ENCODE measurements around the gene PCMT1. TPM values are rescaled to one million over a fixed set of nuclear protein-coding genes. Genes with fewer than 3 reads are reported as not detected.

Gene PCMT1
- total RNA-seq, 5 donors from 2014 or later (not counting 1 experiment from before 2014, with no cell fraction given) = 33.9 to 63.1 (median 53.1) TPM

DNA sequence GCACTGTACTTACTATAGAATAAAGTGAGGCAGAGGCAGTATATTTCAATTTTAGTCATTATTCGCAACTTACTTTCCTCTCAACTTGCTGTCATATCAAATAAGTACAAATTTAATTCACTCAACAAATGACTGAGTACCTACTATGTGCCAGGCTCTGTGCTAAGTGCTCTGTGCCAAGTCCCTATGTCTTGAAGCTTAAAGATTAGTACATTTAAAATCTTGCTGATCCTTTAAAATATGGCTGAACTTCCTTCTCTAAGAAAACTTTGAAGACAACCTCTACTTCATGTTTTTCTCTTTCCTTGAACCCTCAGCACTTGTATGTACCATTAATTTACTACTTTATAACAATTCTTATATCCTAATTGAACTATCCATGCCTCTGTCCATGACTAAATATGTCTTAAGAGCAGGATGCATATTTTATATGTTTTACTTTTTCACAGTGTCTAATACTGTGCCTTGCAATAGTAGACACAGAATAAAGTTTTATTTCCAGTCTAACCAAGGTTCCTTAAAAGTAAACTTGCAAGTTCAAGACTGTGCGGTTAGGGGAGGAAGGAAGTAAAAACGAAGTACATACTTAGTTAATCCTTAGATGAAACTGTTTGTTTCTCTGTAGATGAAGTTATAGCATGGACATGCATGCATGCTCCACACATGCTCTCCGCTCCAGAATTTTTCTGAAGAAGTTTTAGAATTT, 21.6 kb upstream of the PCMT1 start:
- DNase-seq = no peak
- Histone ChIP-seq H3K27ac (ENCODE audit: low read length) (peak overlapping the region; percentile 8), H3K9me3 (no peaks in the 10 kb centered on the region), H3K4me1 (ENCODE audit: control insufficient read depth in 1 of 2, extremely low read depth in 1 of 2, insufficient read depth in 2 of 2, low read length in 2 of 2) (peaks cover 10 to 13% of the 10 kb centered on the region in 2 experiments), H3K4me3 (ENCODE audit: control insufficient read depth in 1 of 2, extremely low read depth in 1 of 2, low read length in 1 of 2) (peak overlapping the region in 1 of 2 donors; percentile 33), H3K36me3 (ENCODE audit: control insufficient read depth in 2 of 2, extremely low read depth in 1 of 2, insufficient read depth in 1 of 2, low read length in 1 of 2) (peaks cover 10 to 47% of the 10 kb centered on the region in 2 donors), H3K27me3 (replicated peaks in 1 of 2; ENCODE audit: control insufficient read depth in 2 of 2, extremely low read depth in 1 of 2, insufficient read depth in 2 of 2, low read length in 1 of 2) (no peaks in the 10 kb centered on the region)
- ChIA-PET CTCF (interaction anchor here in 1 of 2 donors (0.5 to 0.6 kb wide), 2 partner anchors 17 kb away, joined by 4 read pairs; no protein-coding TSS in a partner anchor), POLR2A (interaction anchor here in 1 of 2 donors (0.6 kb wide), 1 partner anchor 18 kb away, joined by 3 read pairs; no protein-coding TSS in a partner anchor)
- no CpG with 5 or more reads among the region's 4 CpGs for WGBS (ENCODE audit: insufficient coverage)
- peaks cover 22% of the 10 kb centered on the region for H3K36me3 Mint-ChIP-seq
- no peaks in the 10 kb centered on the region for H3K27me3 Mint-ChIP-seq
- peak; percentile 27 to 73 (median 50) for ATAC-seq (replicated peaks in 1 of 4)
- peak overlapping the region in 2 of 3 donors; percentile 8 to 71 for H3K4me3 Mint-ChIP-seq
- peak overlapping the region; percentile 69 to 94 for H3K27ac Mint-ChIP-seq
- no peaks in the 10 kb centered on the region for H3K9me3 Mint-ChIP-seq
- H3K4me1 Mint-ChIP-seq = peaks cover 22 to 24% (median 22%) of the 10 kb centered on the region in 3 donors

DNA sequence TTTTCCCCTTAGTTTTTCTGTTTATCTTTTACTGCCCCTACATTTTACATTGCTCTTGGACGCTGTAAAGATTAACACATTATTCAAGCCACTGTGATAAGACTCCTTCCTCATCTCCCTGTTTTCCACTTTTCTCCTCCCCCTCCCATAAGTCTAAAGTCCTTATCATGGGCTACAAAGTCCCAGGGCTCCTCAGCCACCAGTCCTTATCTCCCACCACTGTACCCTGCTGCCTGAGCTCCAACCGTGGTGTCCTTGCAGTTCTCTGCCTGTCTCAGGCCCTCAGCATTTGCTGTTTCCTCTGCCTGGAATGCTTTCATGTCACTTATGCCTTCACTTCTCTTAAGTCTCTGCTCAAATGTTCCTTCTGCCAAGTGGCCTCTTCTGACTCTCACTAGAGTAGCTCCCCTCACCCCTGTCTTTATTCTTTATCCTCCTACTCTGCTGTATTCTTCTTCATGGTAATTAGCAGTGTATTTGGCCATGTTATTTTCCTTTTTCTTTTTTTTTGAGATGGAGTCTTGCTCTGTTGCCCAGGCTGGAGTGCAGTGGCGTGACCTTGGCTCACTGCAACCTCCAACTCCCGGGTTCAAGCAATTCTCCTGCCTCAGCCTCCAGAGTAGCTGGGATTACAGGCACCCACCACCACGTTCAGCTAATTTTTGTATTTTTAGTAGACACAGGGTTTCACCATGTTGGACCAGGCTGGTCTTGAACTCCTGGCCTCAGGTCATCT, 20.9 kb upstream of the PCMT1 start:
- Histone ChIP-seq H3K9me3 (no peaks in the 10 kb centered on the region), H3K36me3 (ENCODE audit: control insufficient read depth in 2 of 2, extremely low read depth in 1 of 2, insufficient read depth in 1 of 2, low read length in 1 of 2) (peaks cover 10 to 50% of the 10 kb centered on the region in 2 donors), H3K27me3 (replicated peaks in 1 of 2; ENCODE audit: control insufficient read depth in 2 of 2, extremely low read depth in 1 of 2, insufficient read depth in 2 of 2, low read length in 1 of 2) (no peaks in the 10 kb centered on the region), H3K27ac (ENCODE audit: low read length) (no peak overlapping the region), H3K4me3 (ENCODE audit: control insufficient read depth in 1 of 2, extremely low read depth in 1 of 2, low read length in 1 of 2) (peak overlapping the region in 1 of 2 donors; percentile 33), H3K4me1 (ENCODE audit: control insufficient read depth in 1 of 2, extremely low read depth in 1 of 2, insufficient read depth in 2 of 2, low read length in 2 of 2) (peaks cover 10 to 13% of the 10 kb centered on the region in 2 experiments)
- Mint-ChIP-seq H3K9me3 (no peaks in the 10 kb centered on the region), H3K27me3 (no peaks in the 10 kb centered on the region), H3K4me1 (peaks cover 22 to 23% (median 22%) of the 10 kb centered on the region in 3 donors), H3K4me3 (peak overlapping the region in 2 of 3 donors; percentile 8 to 71), H3K36me3 (peaks cover 22% of the 10 kb centered on the region), H3K27ac (peak overlapping the region; percentile 69 to 94)
- no peak for DNase-seq
- POLR2A ChIA-PET = interaction anchor here in 1 of 2 donors (0.6 kb wide), 2 partner anchors 16 to 17 kb away, joined by 3 read pairs; no protein-coding TSS in a partner anchor
- CTCF ChIA-PET = interaction anchor here (0.6 kb wide), 2 partner anchors 17 to 21 kb away, joined by 4 to 5 read pairs; no protein-coding TSS in a partner anchor
- ATAC-seq (replicated peaks in 1 of 4) = peak in 1 of 4 experiments; percentile 30
- WGBS (ENCODE audit: insufficient coverage) = 54% methylated on average over 3 of the region's 5 CpGs

GRCh38 chr6:149729824-149730223, 19.7 kb upstream of the PCMT1 start:
- 83% methylated on average over 2 of the region's 8 CpGs for WGBS (ENCODE audit: insufficient coverage)
- Histone ChIP-seq H3K27ac (ENCODE audit: low read length) (no peak overlapping the region), H3K36me3 (ENCODE audit: control insufficient read depth in 2 of 2, extremely low read depth in 1 of 2, insufficient read depth in 1 of 2, low read length in 1 of 2) (peaks cover 10 to 55% of the 10 kb centered on the region in 2 donors), H3K4me3 (ENCODE audit: control insufficient read depth in 1 of 2, extremely low read depth in 1 of 2, low read length in 1 of 2) (no peak overlapping the region), H3K4me1 (ENCODE audit: control insufficient read depth in 1 of 2, extremely low read depth in 1 of 2, insufficient read depth in 2 of 2, low read length in 2 of 2) (peaks cover 10 to 13% of the 10 kb centered on the region in 2 experiments), H3K27me3 (replicated peaks in 1 of 2; ENCODE audit: control insufficient read depth in 2 of 2, extremely low read depth in 1 of 2, insufficient read depth in 2 of 2, low read length in 1 of 2) (no peaks in the 10 kb centered on the region), H3K9me3 (no peaks in the 10 kb centered on the region)
- DNase-seq (no peak), ATAC-seq (replicated peaks in 1 of 4) (no peak)
- H3K9me3 Mint-ChIP-seq = no peaks in the 10 kb centered on the region
- ChIA-PET CTCF (no interaction called here), POLR2A (no interaction called here)
- no peaks in the 10 kb centered on the region for H3K27me3 Mint-ChIP-seq
- H3K4me3 Mint-ChIP-seq = no peak overlapping the region
- peaks cover 20% of the 10 kb centered on the region for H3K36me3 Mint-ChIP-seq
- H3K4me1 Mint-ChIP-seq = peaks cover 17 to 18% (median 18%) of the 10 kb centered on the region in 3 donors
- H3K27ac Mint-ChIP-seq = peak overlapping the region; percentile 48 to 94

DNA sequence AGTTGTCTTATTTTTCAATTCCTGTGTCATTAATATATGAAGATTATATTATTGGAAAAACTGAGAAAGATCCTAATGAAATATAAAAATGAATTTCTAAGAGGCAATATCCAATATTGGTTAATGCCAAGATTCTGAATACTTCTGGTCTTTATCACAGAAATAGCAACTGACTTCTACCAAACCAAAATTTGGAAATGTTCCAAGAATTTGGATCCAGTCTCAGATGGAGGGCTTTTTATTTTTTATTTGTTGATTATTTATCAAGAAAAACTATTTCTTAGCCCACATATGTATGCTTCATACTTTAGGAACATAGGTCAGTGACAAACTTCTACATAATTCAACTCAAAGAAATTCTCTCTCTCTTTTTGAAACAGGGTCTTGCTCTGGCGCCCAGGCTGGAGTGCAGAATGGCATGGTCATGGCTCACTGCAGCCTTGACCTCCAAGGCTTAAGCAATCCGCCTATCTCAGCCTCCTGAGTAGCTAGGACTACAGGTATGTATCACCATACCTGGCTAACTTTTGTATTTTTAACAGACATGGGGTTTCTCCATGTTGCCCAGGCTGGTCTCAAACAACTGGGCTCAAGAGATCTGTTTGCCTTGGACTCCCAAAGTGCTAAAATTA, 16.3 kb upstream of the PCMT1 start:
- H3K4me3 Mint-ChIP-seq = no peak overlapping the region
- no peak overlapping the region for H3K27ac ChIP-seq (ENCODE audit: low read length)
- 100% methylated on average over 2 of the region's 2 CpGs for WGBS (ENCODE audit: insufficient coverage)
- CTCF ChIA-PET = interaction anchor here in 1 of 2 donors (1.2 kb wide), 1 partner anchor 12 kb away, joined by 4 read pairs; no protein-coding TSS in a partner anchor
- ATAC-seq (replicated peaks in 1 of 4) (no peak), DNase-seq (no peak)
- no peaks in the 10 kb centered on the region for H3K9me3 ChIP-seq
- no peak overlapping the region for H3K27ac Mint-ChIP-seq
- H3K4me1 ChIP-seq (ENCODE audit: control insufficient read depth in 1 of 2, extremely low read depth in 1 of 2, insufficient read depth in 2 of 2, low read length in 2 of 2) = peaks cover 5 to 10% of the 10 kb centered on the region in 2 experiments
- H3K36me3 Mint-ChIP-seq = peaks cover 27% of the 10 kb centered on the region
- no peaks in the 10 kb centered on the region for H3K27me3 ChIP-seq (replicated peaks in 1 of 2; ENCODE audit: control insufficient read depth in 2 of 2, extremely low read depth in 1 of 2, insufficient read depth in 2 of 2, low read length in 1 of 2)
- H3K36me3 ChIP-seq (ENCODE audit: control insufficient read depth in 2 of 2, extremely low read depth in 1 of 2, insufficient read depth in 1 of 2, low read length in 1 of 2) = peaks cover 14 to 69% of the 10 kb centered on the region in 2 donors
- peaks cover 11 to 13% (median 13%) of the 10 kb centered on the region in 3 donors for H3K4me1 Mint-ChIP-seq
- no peak overlapping the region for H3K4me3 ChIP-seq (ENCODE audit: control insufficient read depth in 1 of 2, extremely low read depth in 1 of 2, low read length in 1 of 2)
- POLR2A ChIA-PET = interaction anchor here in 1 of 2 donors (0.9 kb wide), 1 partner anchor 45 kb away, joined by 3 read pairs; no protein-coding TSS in a partner anchor
- H3K27me3 Mint-ChIP-seq = no peaks in the 10 kb centered on the region
- H3K9me3 Mint-ChIP-seq = no peaks in the 10 kb centered on the region

DNA sequence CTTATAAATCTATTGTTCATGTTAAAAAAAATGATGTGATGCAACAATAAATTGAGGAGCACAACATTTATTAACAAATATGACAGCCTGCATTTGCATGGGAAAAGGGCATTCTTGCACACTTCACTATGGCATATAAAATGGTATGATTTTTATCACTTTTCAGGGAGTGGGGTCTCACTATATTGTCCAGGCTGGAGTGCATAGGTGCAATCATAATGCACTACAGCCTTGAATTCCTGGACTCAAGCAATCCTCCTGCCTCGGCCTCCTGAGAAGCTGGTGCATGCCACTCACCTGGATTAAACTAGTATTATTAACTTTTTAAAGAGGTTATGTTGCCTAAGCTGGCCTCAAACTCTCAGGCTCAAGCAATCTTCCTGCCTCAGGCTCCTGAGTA, 14.6 kb upstream of the PCMT1 start:
- CTCF ChIA-PET = interaction anchor here in 1 of 2 donors (0.7 kb wide), 2 partner anchors 56 to 1589 kb away, joined by 3 to 7 read pairs; no protein-coding TSS in a partner anchor
- Mint-ChIP-seq H3K4me1 (peaks cover 0 to 4% (median 2%) of the 10 kb centered on the region in 3 donors), H3K9me3 (no peaks in the 10 kb centered on the region), H3K36me3 (peaks cover 29% of the 10 kb centered on the region), H3K27me3 (no peaks in the 10 kb centered on the region), H3K27ac (no peak overlapping the region), H3K4me3 (no peak overlapping the region)
- no CpG with 5 or more reads among the region's 1 CpG for WGBS (ENCODE audit: insufficient coverage)
- Histone ChIP-seq H3K9me3 (no peaks in the 10 kb centered on the region), H3K4me3 (ENCODE audit: control insufficient read depth in 1 of 2, extremely low read depth in 1 of 2, low read length in 1 of 2) (no peak overlapping the region), H3K27ac (ENCODE audit: low read length) (no peak overlapping the region), H3K27me3 (replicated peaks in 1 of 2; ENCODE audit: control insufficient read depth in 2 of 2, extremely low read depth in 1 of 2, insufficient read depth in 2 of 2, low read length in 1 of 2) (no peaks in the 10 kb centered on the region), H3K36me3 (ENCODE audit: control insufficient read depth in 2 of 2, extremely low read depth in 1 of 2, insufficient read depth in 1 of 2, low read length in 1 of 2) (peaks cover 20 to 63% of the 10 kb centered on the region in 2 donors), H3K4me1 (ENCODE audit: control insufficient read depth in 1 of 2, extremely low read depth in 1 of 2, insufficient read depth in 2 of 2, low read length in 2 of 2) (no peaks in the 10 kb centered on the region)
- POLR2A ChIA-PET = interaction anchor here (0.7 to 1.1 kb wide), 2 partner anchors 14 to 50 kb away, joined by 3 to 5 read pairs; no protein-coding TSS in a partner anchor
- DNase-seq (no peak), ATAC-seq (replicated peaks in 1 of 4) (no peak)

All from T-cell (primary cell).